Neural progenitor cell (in vitro differentiated cells): ENCODE results near the gene CHAF1B. TPM values are rescaled to one million over a fixed set of nuclear protein-coding genes. Genes with fewer than 3 reads are reported as not detected.

Experiments
- DNase-seq: peaks from one replicate; pipeline ENCODE4 v3.0.0-alpha.2; 2016; ENCODE audit warnings: low spot score
- H2AFZ ChIP-seq: fragments of 200-600 bp; sonication (generic); replicated peaks from 2 replicates; pipeline ENCODE4 v1.6.1; 2016; ENCODE audit warnings: antibody characterized with exemption
- H3F3A ChIP-seq: fragments of 200-600 bp; sonication (generic); 2 replicates; pipeline ENCODE4 v1.6.1; 2016; ENCODE audit warnings: antibody characterized with exemption, low read depth
- H3K27ac ChIP-seq: fragments of 200-600 bp; sonication (generic); 2 replicates; pipeline ENCODE4 v1.5.1; 2016; ENCODE audit warnings: mild to moderate bottlenecking
- H3K27me3 ChIP-seq: fragments of 200-600 bp; sonication (generic); 2 replicates; pipeline ENCODE4 v1.6.1; 2016; ENCODE audit warnings: mild to moderate bottlenecking, moderate library complexity
- H3K36me3 ChIP-seq: fragments of 200-600 bp; sonication (generic); 2 replicates; pipeline ENCODE4 v1.5.1; 2016
- H3K4me1 ChIP-seq: fragments of 200-600 bp; sonication (generic); 2 replicates; pipeline ENCODE4 v1.6.1; 2016; ENCODE audit warnings: mixed run types
- H3K4me2 ChIP-seq: fragments of 200-600 bp; sonication (generic); 2 replicates; pipeline ENCODE4 v1.6.1; 2016
- H3K4me3 ChIP-seq: fragments of 200-600 bp; sonication (generic); 2 replicates; pipeline ENCODE4 v1.5.1; 2016
- H3K79me2 ChIP-seq: fragments of 200-600 bp; sonication (generic); 2 replicates; pipeline ENCODE4 v1.6.1; 2016; ENCODE audit warnings: low read depth
- H3K9ac ChIP-seq: fragments of 200-600 bp; sonication (generic); 2 replicates; pipeline ENCODE4 v1.6.1; 2016
- H3K9me3 ChIP-seq: fragments of 200-600 bp; sonication (generic); 2 replicates; pipeline ENCODE4 v1.5.1; 2016; ENCODE audit warnings: low read depth
- H4K20me1 ChIP-seq: fragments of 200-600 bp; sonication (generic); 2 replicates; pipeline ENCODE4 v1.6.1; 2016; ENCODE audit warnings: low read depth
- H3K27ac Mint-ChIP-seq: 3 replicates; pipeline ENCODE4 v1.8.0; 2021; ENCODE audit warnings: mixed read lengths
- H3K27me3 Mint-ChIP-seq: 2 replicates; pipeline ENCODE4 v1.8.0; 2022; ENCODE audit warnings: low read depth, mild to moderate bottlenecking, inconsistent platforms, moderate library complexity, mixed read lengths; ENCODE audit not compliant: insufficient read depth
- H3K36me3 Mint-ChIP-seq: 3 replicates; pipeline ENCODE4 v1.8.0; 2021; ENCODE audit warnings: mixed read lengths
- H3K4me1 Mint-ChIP-seq: 3 replicates; pipeline ENCODE4 v1.8.0; 2021; ENCODE audit warnings: mixed read lengths
- H3K4me3 Mint-ChIP-seq: 3 replicates; pipeline ENCODE4 v1.8.0; 2021; ENCODE audit warnings: mild to moderate bottlenecking, moderate library complexity, mixed read lengths
- H3K9me3 Mint-ChIP-seq: 3 replicates; pipeline ENCODE4 v1.8.0; 2020; ENCODE audit warnings: mixed read lengths
- CTCF ChIP-seq: fragments of 200-600 bp; sonication (generic); IDR thresholded peaks from 2 replicates; pipeline ENCODE4 v1.5.1; 2017; ENCODE audit warnings: antibody characterized with exemption, mild to moderate bottlenecking
- EZH2 ChIP-seq: fragments of 200-600 bp; sonication (generic); IDR thresholded peaks from 2 replicates; pipeline ENCODE4 v1.6.1; 2017; ENCODE audit warnings: antibody characterized with exemption, mild to moderate bottlenecking, moderate library complexity
- EZH2phosphoT487 ChIP-seq: fragments of 200-600 bp; sonication (generic); IDR thresholded peaks from 2 replicates; pipeline ENCODE4 v1.6.1; 2017; ENCODE audit warnings: antibody characterized with exemption
- total RNA-seq: library from RNA; depleted of rRNA; stranded (reverse); fragments of >200 nt; gene quantifications from 2 replicates; pipeline ENCODE4 v1.2.3, GENCODE V29; 2015; ENCODE audit warnings: low replicate concordance

CHAF1B gene
- total RNA-seq, 1 donor from 2014 or later, result 26.1 TPM

- H3K36me3 Mint-ChIP-seq, result peaks cover 32% of the 10 kb centered on the region
- no peaks in the 10 kb centered on the region for H3K36me3 ChIP-seq
- H3K4me3 Mint-ChIP-seq, result no peak overlapping the region
- H3K27ac Mint-ChIP-seq, result no peak overlapping the region
- TF ChIP-seq EZH2, result no peak
- TF ChIP-seq EZH2phosphoT487, result no peak
- TF ChIP-seq CTCF, result no peak
- H3K4me2 ChIP-seq, result no peak overlapping the region
- no peaks in the 10 kb centered on the region for H4K20me1 ChIP-seq
- H3K9me3 ChIP-seq, result no peaks in the 10 kb centered on the region
- no peak overlapping the region for H3K27ac ChIP-seq
- no peaks in the 10 kb centered on the region for H3K27me3 Mint-ChIP-seq
- no peak overlapping the region for H3K4me3 ChIP-seq
- no peaks in the 10 kb centered on the region for H3K27me3 ChIP-seq
- no peaks in the 10 kb centered on the region for H3K4me1 ChIP-seq
- H3K4me1 Mint-ChIP-seq, result no peaks in the 10 kb centered on the region
- no peak for DNase-seq
- no peaks in the 10 kb centered on the region for H3K9me3 Mint-ChIP-seq
- H2AFZ ChIP-seq, result no peak overlapping the region
- no peaks in the 10 kb centered on the region for H3F3A ChIP-seq
- no peaks in the 10 kb centered on the region for H3K79me2 ChIP-seq
- no peak overlapping the region for H3K9ac ChIP-seq
These were observed 23.4 kb downstream of the CHAF1B start for GRCh38 chr21:36408568-36408967.

GRCh38 chr21:36411301-36411700 is 26.1 kb downstream of the CHAF1B start:
- H3K4me3 ChIP-seq, result no peak overlapping the region
- no peak for TF ChIP-seq EZH2
- no peak for TF ChIP-seq EZH2phosphoT487
- no peaks in the 10 kb centered on the region for H3K9me3 Mint-ChIP-seq
- no peak overlapping the region for H3K27ac Mint-ChIP-seq
- no peak overlapping the region for H2AFZ ChIP-seq
- H3K4me2 ChIP-seq, result no peak overlapping the region
- peaks cover 4% of the 10 kb centered on the region for H3K4me1 ChIP-seq
- no peaks in the 10 kb centered on the region for H3K4me1 Mint-ChIP-seq
- H3K36me3 Mint-ChIP-seq, result peaks cover 43% of the 10 kb centered on the region
- DNase-seq, result no peak
- H3K9me3 ChIP-seq, result no peaks in the 10 kb centered on the region
- no peaks in the 10 kb centered on the region for H3K79me2 ChIP-seq
- H3K27ac ChIP-seq, result no peak overlapping the region
- no peaks in the 10 kb centered on the region for H3K27me3 ChIP-seq
- H3K27me3 Mint-ChIP-seq, result no peaks in the 10 kb centered on the region
- peaks cover 2% of the 10 kb centered on the region for H4K20me1 ChIP-seq
- no peak overlapping the region for H3K9ac ChIP-seq
- H3F3A ChIP-seq, result no peaks in the 10 kb centered on the region
- H3K4me3 Mint-ChIP-seq, result no peak overlapping the region
- no peaks in the 10 kb centered on the region for H3K36me3 ChIP-seq

- no peak overlapping the region for H3K9ac ChIP-seq
- H3F3A ChIP-seq, result no peaks in the 10 kb centered on the region
- no peaks in the 10 kb centered on the region for H3K79me2 ChIP-seq
- no peak overlapping the region for H3K27ac Mint-ChIP-seq
- no peak overlapping the region for H3K4me2 ChIP-seq
- DNase-seq, result no peak
- peaks cover 5% of the 10 kb centered on the region for H3K36me3 ChIP-seq
- no peak overlapping the region for H3K27ac ChIP-seq
- no peaks in the 10 kb centered on the region for H3K27me3 Mint-ChIP-seq
- H3K4me3 Mint-ChIP-seq, result no peak overlapping the region
- H3K9me3 ChIP-seq, result no peaks in the 10 kb centered on the region
- no peak overlapping the region for H2AFZ ChIP-seq
- H3K4me3 ChIP-seq, result no peak overlapping the region
- H3K4me1 ChIP-seq, result peaks cover 4% of the 10 kb centered on the region
- H3K9me3 Mint-ChIP-seq, result no peaks in the 10 kb centered on the region
- H3K27me3 ChIP-seq, result no peaks in the 10 kb centered on the region
- no peak for TF ChIP-seq EZH2
- no peak for TF ChIP-seq CTCF
- no peak for TF ChIP-seq EZH2phosphoT487
- H3K4me1 Mint-ChIP-seq, result no peaks in the 10 kb centered on the region
- H4K20me1 ChIP-seq, result peaks cover 2% of the 10 kb centered on the region
- H3K36me3 Mint-ChIP-seq, result peaks cover 37% of the 10 kb centered on the region
These were observed 27.7 kb downstream of the CHAF1B start for GRCh38 chr21:36412916-36413315.

- Histone ChIP-seq H3K79me2 (no peaks in the 10 kb centered on the region), H3K27ac (no peak overlapping the region), H3K4me3 (no peak overlapping the region), H3K9ac (no peak overlapping the region), H3K4me2 (no peak overlapping the region), H3K4me1 (peaks cover 4% of the 10 kb centered on the region), H3K27me3 (no peaks in the 10 kb centered on the region), H3K9me3 (no peaks in the 10 kb centered on the region), H2AFZ (no peak overlapping the region), H3F3A (peaks cover 7% of the 10 kb centered on the region), H3K36me3 (peaks cover 5% of the 10 kb centered on the region), H4K20me1 (peaks cover 2% of the 10 kb centered on the region)
- H3K4me3 Mint-ChIP-seq, result no peak overlapping the region
- H3K9me3 Mint-ChIP-seq, result no peaks in the 10 kb centered on the region
- DNase-seq, result no peak
- H3K4me1 Mint-ChIP-seq, result peaks cover 2% of the 10 kb centered on the region
- no peak for TF ChIP-seq CTCF
- TF ChIP-seq EZH2, result no peak
- no peak for TF ChIP-seq EZH2phosphoT487
- H3K36me3 Mint-ChIP-seq, result peaks cover 32% of the 10 kb centered on the region
- H3K27me3 Mint-ChIP-seq, result no peaks in the 10 kb centered on the region
- H3K27ac Mint-ChIP-seq, result no peak overlapping the region
These were observed 30.2 kb downstream of the CHAF1B start for GRCh38 chr21:36415375-36415774.
